SH-SY5Y (cell line): Measurements from ENCODE around the gene EXO5.

Source experiments
- GATA2 ChIP-seq: IDR thresholded peaks from 2 replicates; pipeline ENCODE4 v1.6.1; 2011; ENCODE audit warnings: mild to moderate bottlenecking, low read depth, low read length
- GATA3 ChIP-seq: IDR thresholded peaks from 2 replicates; pipeline ENCODE4 v1.6.1; 2011; ENCODE audit warnings: low read depth, mild to moderate bottlenecking, low read length, moderate library complexity

- TF ChIP-seq GATA2 (no peak), GATA3 (no peak)
These were observed 45.5 kb upstream of the EXO5 start for GRCh38 chr1:40462956-40463590.
